ENCODE measurements around the gene SPSB3.
"Not testable (repeated sequence)": the region's sequence is repeated elsewhere in the genome, so short reads cannot be mapped to it uniquely, and the experiment has no call there.

SPSB3 gene

DNA sequence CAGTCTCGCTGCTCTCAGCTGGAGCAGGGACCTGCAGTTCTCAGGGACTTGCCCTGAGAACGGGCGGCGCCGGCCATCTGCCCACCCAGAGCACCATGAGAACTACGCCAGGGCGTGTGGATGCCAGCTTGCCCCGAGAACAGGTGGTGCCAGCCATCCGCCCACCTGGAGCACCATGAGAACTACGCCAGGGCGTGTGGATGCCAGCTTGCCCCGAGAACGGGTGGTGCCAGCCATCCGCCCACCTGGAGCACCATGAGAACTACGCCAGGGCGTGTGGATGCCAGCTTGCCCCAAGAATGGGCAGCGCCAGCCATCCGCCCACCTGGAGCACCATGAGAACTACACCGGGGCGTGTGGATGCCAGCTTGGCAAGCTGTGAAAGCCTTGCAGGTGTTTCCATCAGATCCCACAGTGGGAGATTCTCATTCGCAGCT, 49.8 kb downstream of the SPSB3 start:
- not testable (repeated sequence) for H3K4ac ChIP-seq (ENCODE audit: low read depth, low read length); H3K4me3 ChIP-seq (ENCODE audit: low read depth, low read length); H3K18ac ChIP-seq (ENCODE audit: low read length); H3K27ac ChIP-seq (ENCODE audit: low read depth, low read length); H4K91ac ChIP-seq (ENCODE audit: low read depth, low read length); H3K4me2 ChIP-seq (ENCODE audit: low read length); H3K23ac ChIP-seq (ENCODE audit: low read length); H4K12ac ChIP-seq (ENCODE audit: low read depth, low read length); DNase-seq; H3K4me1 ChIP-seq (ENCODE audit: control insufficient read depth in 1 of 2, insufficient read depth in 2 of 2, low read length in 2 of 2); H4K8ac ChIP-seq (ENCODE audit: low read depth, low read length); H2AFZ ChIP-seq (ENCODE audit: insufficient read depth, low read length, poor library complexity); H3K27me3 ChIP-seq (ENCODE audit: insufficient read depth, low read length); H2AK5ac ChIP-seq (ENCODE audit: low read length); H2BK120ac ChIP-seq (ENCODE audit: insufficient read depth, low read length, poor library complexity); H3K79me1 ChIP-seq (ENCODE audit: low read length); H3K79me2 ChIP-seq (ENCODE audit: control insufficient read depth, insufficient read depth, low read length, poor library complexity); H3K9ac ChIP-seq (ENCODE audit: low read length); H2BK12ac ChIP-seq (ENCODE audit: low read length); H3K14ac ChIP-seq (ENCODE audit: low read length); H2BK5ac ChIP-seq (ENCODE audit: low read depth, low read length, poor library complexity)
- Histone ChIP-seq H3K36me3 (ENCODE audit: control insufficient read depth in 1 of 2, insufficient read depth in 2 of 2, low read length in 2 of 2) (peaks cover 52 to 57% of the 10 kb centered on the region in 2 experiments), H3K9me3 (ENCODE audit: insufficient read depth, low read depth, low read length) (peaks cover 33% of the 10 kb centered on the region)
- no CpG with 5 or more reads among the region's 21 CpGs for WGBS (ENCODE audit: extremely low coverage, insufficient coverage, insufficient read length)

DNA sequence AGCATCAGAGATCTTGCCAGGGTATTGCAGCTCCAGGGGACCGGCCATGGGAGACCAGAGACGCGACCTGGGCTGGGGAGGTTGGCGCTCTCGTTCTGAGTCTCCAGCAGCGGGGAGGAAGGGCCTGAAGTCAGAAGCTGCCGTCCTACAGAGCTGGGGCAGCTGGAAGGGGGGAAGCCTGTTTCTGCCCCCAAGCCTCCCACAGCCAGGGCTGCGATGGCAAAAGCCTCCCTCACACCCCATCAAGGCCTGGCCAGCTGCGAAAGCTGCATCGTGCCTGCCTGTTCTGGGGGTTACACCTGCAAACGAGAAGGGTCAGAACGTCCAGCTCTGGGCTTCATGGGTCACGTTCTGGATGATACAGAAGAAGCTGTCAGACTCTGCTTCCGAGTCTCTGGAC, 50.3 kb downstream of the SPSB3 start:
- H3K9ac ChIP-seq (ENCODE audit: low read length): no peak overlapping the region
- no peak overlapping the region for H4K8ac ChIP-seq (ENCODE audit: low read depth, low read length)
- no peak overlapping the region for H4K91ac ChIP-seq (ENCODE audit: low read depth, low read length)
- H3K4me2 ChIP-seq (ENCODE audit: low read length): no peak overlapping the region
- no peak overlapping the region for H3K27ac ChIP-seq (ENCODE audit: low read depth, low read length)
- H3K4me1 ChIP-seq (ENCODE audit: control insufficient read depth in 1 of 2, insufficient read depth in 2 of 2, low read length in 2 of 2): no peaks in the 10 kb centered on the region
- H2BK120ac ChIP-seq (ENCODE audit: insufficient read depth, low read length, poor library complexity): no peak overlapping the region
- no peak overlapping the region for H2AFZ ChIP-seq (ENCODE audit: insufficient read depth, low read length, poor library complexity)
- no peaks in the 10 kb centered on the region for H3K79me1 ChIP-seq (ENCODE audit: low read length)
- H4K12ac ChIP-seq (ENCODE audit: low read depth, low read length): no peak overlapping the region
- H3K36me3 ChIP-seq (ENCODE audit: control insufficient read depth in 1 of 2, insufficient read depth in 2 of 2, low read length in 2 of 2): peaks cover 56 to 62% of the 10 kb centered on the region in 2 experiments
- no peak overlapping the region for H2BK5ac ChIP-seq (ENCODE audit: low read depth, low read length, poor library complexity)
- WGBS (ENCODE audit: extremely low coverage, insufficient coverage, insufficient read length): no CpG with 5 or more reads among the region's 14 CpGs
- H3K4me3 ChIP-seq (ENCODE audit: low read depth, low read length): no peak overlapping the region
- no peak overlapping the region for H3K23ac ChIP-seq (ENCODE audit: low read length)
- no peaks in the 10 kb centered on the region for H3K27me3 ChIP-seq (ENCODE audit: insufficient read depth, low read length)
- no peak overlapping the region for H3K14ac ChIP-seq (ENCODE audit: low read length)
- H3K4ac ChIP-seq (ENCODE audit: low read depth, low read length): no peak overlapping the region
- no peak overlapping the region for H3K18ac ChIP-seq (ENCODE audit: low read length)
- H3K79me2 ChIP-seq (ENCODE audit: control insufficient read depth, insufficient read depth, low read length, poor library complexity): no peaks in the 10 kb centered on the region
- H2BK12ac ChIP-seq (ENCODE audit: low read length): no peak overlapping the region
- no peak overlapping the region for H2AK5ac ChIP-seq (ENCODE audit: low read length)
- H3K9me3 ChIP-seq (ENCODE audit: insufficient read depth, low read depth, low read length): peaks cover 28% of the 10 kb centered on the region
- no peak for DNase-seq

DNA sequence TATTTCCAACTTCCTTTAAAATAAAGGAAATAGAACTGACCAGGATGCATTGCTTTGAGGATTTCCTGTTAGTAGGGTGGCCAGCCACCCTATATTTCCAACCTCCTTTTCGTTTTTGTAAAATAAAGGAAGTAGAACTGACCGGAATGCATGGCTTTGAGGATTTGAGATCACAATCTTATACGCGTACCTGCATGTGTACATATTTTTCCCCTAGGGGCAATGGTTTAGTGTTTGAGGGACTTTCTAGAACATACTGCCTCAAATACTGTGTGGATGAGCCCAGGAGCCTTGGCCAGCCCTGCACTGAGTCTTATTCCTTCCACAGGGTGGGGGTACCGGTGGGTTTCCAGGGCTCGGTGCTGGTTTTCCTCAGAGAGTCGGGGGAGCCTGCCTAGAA, 50.8 kb downstream of the SPSB3 start:
- Histone ChIP-seq H4K12ac (ENCODE audit: low read depth, low read length) (no peak overlapping the region), H3K18ac (ENCODE audit: low read length) (no peak overlapping the region), H4K8ac (ENCODE audit: low read depth, low read length) (no peak overlapping the region), H4K91ac (ENCODE audit: low read depth, low read length) (no peak overlapping the region), H3K9ac (ENCODE audit: low read length) (no peak overlapping the region), H3K36me3 (ENCODE audit: control insufficient read depth in 1 of 2, insufficient read depth in 2 of 2, low read length in 2 of 2) (peaks cover 56 to 66% of the 10 kb centered on the region in 2 experiments), H3K79me2 (ENCODE audit: control insufficient read depth, insufficient read depth, low read length, poor library complexity) (no peaks in the 10 kb centered on the region), H3K23ac (ENCODE audit: low read length) (no peak overlapping the region), H2AFZ (ENCODE audit: insufficient read depth, low read length, poor library complexity) (no peak overlapping the region), H3K4me3 (ENCODE audit: low read depth, low read length) (no peak overlapping the region), H3K27ac (ENCODE audit: low read depth, low read length) (no peak overlapping the region), H2BK120ac (ENCODE audit: insufficient read depth, low read length, poor library complexity) (no peak overlapping the region), H3K4me1 (ENCODE audit: control insufficient read depth in 1 of 2, insufficient read depth in 2 of 2, low read length in 2 of 2) (no peaks in the 10 kb centered on the region), H3K27me3 (ENCODE audit: insufficient read depth, low read length) (no peaks in the 10 kb centered on the region), H2BK12ac (ENCODE audit: low read length) (no peak overlapping the region), H2BK5ac (ENCODE audit: low read depth, low read length, poor library complexity) (no peak overlapping the region), H3K4me2 (ENCODE audit: low read length) (no peak overlapping the region), H3K9me3 (ENCODE audit: insufficient read depth, low read depth, low read length) (peaks cover 24% of the 10 kb centered on the region), H3K79me1 (ENCODE audit: low read length) (no peaks in the 10 kb centered on the region), H2AK5ac (ENCODE audit: low read length) (no peak overlapping the region), H3K4ac (ENCODE audit: low read depth, low read length) (no peak overlapping the region), H3K14ac (ENCODE audit: low read length) (no peak overlapping the region)
- DNase-seq: peak; percentile 53 to 90
- no CpG with 5 or more reads among the region's 7 CpGs for WGBS (ENCODE audit: extremely low coverage, insufficient coverage, insufficient read length)

DNA sequence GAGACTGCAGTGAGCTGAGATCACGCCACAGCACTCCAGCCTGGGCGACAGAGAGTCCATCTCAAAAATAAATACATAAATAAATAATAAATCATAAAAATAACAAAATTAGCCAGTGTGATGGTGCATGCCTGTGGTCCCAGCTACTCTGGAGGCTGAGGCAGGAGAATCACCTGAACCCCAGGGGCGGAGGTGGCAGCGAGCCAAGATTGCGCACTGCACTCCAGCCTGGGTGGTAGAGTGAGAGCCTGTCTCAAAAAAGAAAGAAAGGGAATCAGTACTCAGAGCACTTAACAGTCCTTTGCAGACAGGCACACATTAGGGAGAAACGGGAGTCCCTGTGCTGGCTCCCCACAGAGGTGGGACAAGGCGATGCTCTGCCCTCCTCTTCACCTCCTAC, 51.3 kb downstream of the SPSB3 start:
- no peak overlapping the region for H2BK5ac ChIP-seq (ENCODE audit: low read depth, low read length, poor library complexity)
- H3K14ac ChIP-seq (ENCODE audit: low read length): no peak overlapping the region
- no peak overlapping the region for H3K4me2 ChIP-seq (ENCODE audit: low read length)
- H2BK120ac ChIP-seq (ENCODE audit: insufficient read depth, low read length, poor library complexity): no peak overlapping the region
- H3K27ac ChIP-seq (ENCODE audit: low read depth, low read length): no peak overlapping the region
- H3K18ac ChIP-seq (ENCODE audit: low read length): no peak overlapping the region
- H3K4me1 ChIP-seq (ENCODE audit: control insufficient read depth in 1 of 2, insufficient read depth in 2 of 2, low read length in 2 of 2): no peaks in the 10 kb centered on the region
- DNase-seq: no peak
- H3K9me3 ChIP-seq (ENCODE audit: insufficient read depth, low read depth, low read length): peaks cover 19% of the 10 kb centered on the region
- no peaks in the 10 kb centered on the region for H3K27me3 ChIP-seq (ENCODE audit: insufficient read depth, low read length)
- no peak overlapping the region for H3K9ac ChIP-seq (ENCODE audit: low read length)
- H2AK5ac ChIP-seq (ENCODE audit: low read length): no peak overlapping the region
- no peaks in the 10 kb centered on the region for H3K79me1 ChIP-seq (ENCODE audit: low read length)
- peaks cover 56 to 68% of the 10 kb centered on the region in 2 experiments for H3K36me3 ChIP-seq (ENCODE audit: control insufficient read depth in 1 of 2, insufficient read depth in 2 of 2, low read length in 2 of 2)
- H3K23ac ChIP-seq (ENCODE audit: low read length): no peak overlapping the region
- no peaks in the 10 kb centered on the region for H3K79me2 ChIP-seq (ENCODE audit: control insufficient read depth, insufficient read depth, low read length, poor library complexity)
- no peak overlapping the region for H2AFZ ChIP-seq (ENCODE audit: insufficient read depth, low read length, poor library complexity)
- no peak overlapping the region for H3K4me3 ChIP-seq (ENCODE audit: low read depth, low read length)
- no peak overlapping the region for H2BK12ac ChIP-seq (ENCODE audit: low read length)
- no peak overlapping the region for H3K4ac ChIP-seq (ENCODE audit: low read depth, low read length)
- no CpG with 5 or more reads among the region's 7 CpGs for WGBS (ENCODE audit: extremely low coverage, insufficient coverage, insufficient read length)
- no peak overlapping the region for H4K12ac ChIP-seq (ENCODE audit: low read depth, low read length)
- H4K8ac ChIP-seq (ENCODE audit: low read depth, low read length): no peak overlapping the region
- H4K91ac ChIP-seq (ENCODE audit: low read depth, low read length): no peak overlapping the region

All from trophoblast cell (in vitro differentiated cells and primary cell).